GM23338 (cell line): ENCODE results near the gene RBCK1. TPM values are rescaled to one million over a fixed set of nuclear protein-coding genes. Genes with fewer than 3 reads are reported as not detected.

Source experiments
- ATAC-seq: fragments of 200-7000 bp; cut with Tn5 transposase; 3 replicates; pipeline ENCODE4 v1.9.1; 2020
- DNase-seq: peaks from one replicate; pipeline ENCODE4 v3.0.0-alpha.2; 2015; ENCODE audit warnings: low spot score
- H2AFZ ChIP-seq: fragments of 200-600 bp; sonication (generic); 2 replicates; pipeline ENCODE4 v1.8.0; 2016; ENCODE audit warnings: antibody characterized with exemption, mild to moderate bottlenecking, moderate library complexity
- H3F3A ChIP-seq: fragments of 200-600 bp; sonication (generic); replicated peaks from 2 replicates; pipeline ENCODE4 v1.8.0; 2017; ENCODE audit warnings: antibody characterized with exemption, mixed run types, low read depth
- H3K27ac ChIP-seq: fragments of 200-600 bp; sonication (generic); 2 replicates; pipeline ENCODE4 v1.6.1; 2016; ENCODE audit warnings: low read depth
- H3K27me3 ChIP-seq: fragments of 200-600 bp; sonication (generic); 2 replicates; pipeline ENCODE4 v1.8.0; 2016; ENCODE audit warnings: mild to moderate bottlenecking, mixed run types, moderate library complexity; ENCODE audit not compliant: insufficient read depth
- H3K36me3 ChIP-seq: fragments of 200-600 bp; sonication (generic); 2 replicates; pipeline ENCODE4 v1.8.0; 2016; ENCODE audit warnings: mild to moderate bottlenecking; ENCODE audit not compliant: insufficient read depth
- H3K4me1 ChIP-seq: fragments of 200-600 bp; sonication (generic); 2 replicates; pipeline ENCODE4 v1.8.0; 2016; ENCODE audit warnings: mild to moderate bottlenecking, moderate library complexity; ENCODE audit not compliant: insufficient read depth
- H3K4me2 ChIP-seq: fragments of 200-600 bp; sonication (generic); 2 replicates; pipeline ENCODE4 v1.7.1; 2017; ENCODE audit warnings: mixed run types
- H3K4me3 ChIP-seq: fragments of 200-600 bp; sonication (generic); 2 replicates; pipeline ENCODE4 v1.6.1; 2016; ENCODE audit warnings: mixed run types
- H3K79me2 ChIP-seq: fragments of 200-600 bp; sonication (generic); replicated peaks from 2 replicates; pipeline ENCODE4 v1.8.0; 2017; ENCODE audit warnings: mild to moderate bottlenecking; ENCODE audit not compliant: insufficient read depth
- H3K9me2 ChIP-seq: fragments of 200-600 bp; sonication (generic); 2 replicates; pipeline ENCODE4 v1.8.0; 2017; ENCODE audit not compliant: insufficient read depth
- H4K20me1 ChIP-seq: fragments of 200-600 bp; sonication (generic); replicated peaks from 2 replicates; pipeline ENCODE4 v1.8.0; 2017; ENCODE audit warnings: mild to moderate bottlenecking; ENCODE audit not compliant: insufficient read depth
- H3K27ac Mint-ChIP-seq: 2 replicates; pipeline ENCODE4 v1.8.0; 2020; ENCODE audit warnings: inconsistent platforms, mild to moderate bottlenecking, moderate library complexity, mixed read lengths
- H3K27me3 Mint-ChIP-seq: 3 replicates; pipeline ENCODE4 v1.8.0; 2022; ENCODE audit warnings: low read depth, mild to moderate bottlenecking, moderate library complexity, mixed read lengths, inconsistent platforms; ENCODE audit not compliant: insufficient read depth, poor library complexity
- H3K36me3 Mint-ChIP-seq: 3 replicates; pipeline ENCODE4 v1.8.0; 2021; ENCODE audit warnings: low read depth, mild to moderate bottlenecking, inconsistent platforms, moderate library complexity, mixed read lengths
- H3K4me1 Mint-ChIP-seq: 3 replicates; pipeline ENCODE4 v1.8.0; 2020; ENCODE audit warnings: mild to moderate bottlenecking, inconsistent platforms, mixed read lengths
- H3K4me3 Mint-ChIP-seq: 3 replicates; pipeline ENCODE4 v1.8.0; 2021; ENCODE audit warnings: moderate library complexity, mild to moderate bottlenecking, inconsistent platforms, mixed read lengths
- H3K9me3 Mint-ChIP-seq: 3 replicates; pipeline ENCODE4 v1.8.0; 2020; ENCODE audit warnings: moderate library complexity, mild to moderate bottlenecking, inconsistent platforms, mixed read lengths
- CREB1 ChIP-seq: fragments of 250-450 bp; sonication (Bioruptor Pico); IDR thresholded peaks from 2 replicates; pipeline ENCODE4 v1.5.0; 2020; ENCODE audit warnings: low read depth, mild to moderate bottlenecking, moderate library complexity
- EZH2phosphoT487 ChIP-seq: fragments of 200-600 bp; sonication (generic); IDR thresholded peaks from one replicate; pipeline ENCODE4 v1.8.1; 2018; ENCODE audit warnings: antibody characterized with exemption; ENCODE audit not compliant: unreplicated experiment
- JUNB ChIP-seq: IDR thresholded peaks from one replicate; pipeline ENCODE4 v1.6.1; 2016; ENCODE audit warnings: antibody characterized with exemption; ENCODE audit not compliant: unreplicated experiment
- NANOG ChIP-seq: IDR thresholded peaks from 2 replicates; pipeline ENCODE4 v1.6.1; 2016; ENCODE audit warnings: antibody characterized with exemption, borderline replicate concordance
- STAT1 ChIP-seq: IDR thresholded peaks from one replicate; pipeline ENCODE4 v1.6.1; 2016; ENCODE audit warnings: antibody characterized with exemption; ENCODE audit not compliant: unreplicated experiment
- ZNF114 ChIP-seq: fragments of 250-450 bp; sonication (Bioruptor Pico); IDR thresholded peaks from 2 replicates; pipeline ENCODE4 v1.5.0; 2020; ENCODE audit warnings: mild to moderate bottlenecking, moderate library complexity
- ZNF331 ChIP-seq: fragments of 250-450 bp; sonication (Bioruptor Pico); IDR thresholded peaks from 2 replicates; pipeline ENCODE4 v1.5.0; 2020; ENCODE audit warnings: low read depth, mild to moderate bottlenecking, moderate library complexity
- polyA plus RNA-seq: library from polyadenylated mRNA; unstranded; fragments of >200 nt; fragmentation: Nextera tagmentation; extraction: Ambion mirVana; gene quantifications from 2 replicates; pipeline ENCODE4 v1.2.1, GENCODE V29; 2016
- total RNA-seq: library from RNA; depleted of rRNA; stranded (reverse); fragments of >200 nt; shearing (Covaris generic); gene quantifications from 2 replicates; pipeline ENCODE4 v1.2.3, GENCODE V29; 2014
- TF ChIP-seq, protein P1 (sequence below): IDR thresholded peaks from one replicate; pipeline ENCODE4 v1.6.1; 2018; ENCODE audit warnings: antibody characterized with exemption; ENCODE audit not compliant: unreplicated experiment
- TF ChIP-seq, protein P2 (sequence below), 2 experiments: fragments of 200-600 bp in 1 of 2; sonication (generic) in 1 of 2; conservative IDR thresholded peaks; 2 replicates each; pipeline versions ENCODE4 v1.5.1 to v1.6.1; 2016 to 2017; ENCODE audit warnings: antibody characterized with exemption in 2 of 2, low read depth in 2 of 2, mild to moderate bottlenecking in 2 of 2, moderate library complexity in 1 of 2

RBCK1 gene
- total and polyA plus RNA-seq, 2 experiments from 2014 or later, result 52.6 to 56.8 TPM

DNA sequence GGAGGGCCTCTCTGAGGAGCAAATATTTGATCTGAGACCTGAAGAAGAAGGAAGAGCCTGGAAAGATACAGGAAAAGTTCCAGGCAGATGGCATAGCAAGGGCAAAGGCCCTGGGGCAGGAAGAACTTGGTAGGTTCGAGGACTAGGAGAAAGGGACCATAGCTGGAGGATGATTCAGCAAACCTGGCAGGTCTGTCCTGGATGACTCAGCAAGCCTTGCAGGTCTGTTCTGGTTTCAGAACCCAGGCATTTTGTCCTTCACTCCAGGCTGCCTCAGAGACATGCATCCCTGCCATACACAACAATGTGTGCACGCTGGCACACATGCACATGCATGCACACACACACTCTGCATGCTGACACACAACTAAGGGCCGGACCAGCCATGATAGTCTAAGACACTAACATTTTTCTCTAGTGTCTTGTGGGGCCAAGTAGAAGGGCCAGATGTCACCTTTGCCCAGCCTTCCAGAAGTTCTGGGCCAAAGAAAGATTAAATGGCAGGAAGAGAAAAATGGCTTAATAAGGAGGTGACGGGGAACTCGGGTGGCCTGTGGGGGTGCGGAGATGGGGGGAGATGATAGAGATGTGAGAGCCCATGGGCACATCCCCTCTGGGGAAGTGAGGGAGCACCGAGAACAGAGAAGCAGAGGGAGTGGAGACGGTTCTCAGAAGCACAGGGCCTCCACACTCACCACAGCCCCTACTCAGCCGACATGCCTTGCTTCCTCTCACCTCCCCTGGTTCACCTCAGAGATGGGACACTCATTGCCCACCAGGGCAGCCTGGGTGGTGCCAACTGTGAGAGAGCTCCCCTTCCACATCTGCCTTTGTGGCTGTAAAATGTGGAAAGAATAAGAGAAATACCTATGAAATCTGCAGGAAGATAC is 42.9 kb upstream of the RBCK1 start (continued):
- TF ChIP-seq CREB1 (no peak), JUNB (no peak), EZH2phosphoT487 (no peak), NANOG (no peak), STAT1 (no peak)
- TF ChIP-seq, protein P1, sequence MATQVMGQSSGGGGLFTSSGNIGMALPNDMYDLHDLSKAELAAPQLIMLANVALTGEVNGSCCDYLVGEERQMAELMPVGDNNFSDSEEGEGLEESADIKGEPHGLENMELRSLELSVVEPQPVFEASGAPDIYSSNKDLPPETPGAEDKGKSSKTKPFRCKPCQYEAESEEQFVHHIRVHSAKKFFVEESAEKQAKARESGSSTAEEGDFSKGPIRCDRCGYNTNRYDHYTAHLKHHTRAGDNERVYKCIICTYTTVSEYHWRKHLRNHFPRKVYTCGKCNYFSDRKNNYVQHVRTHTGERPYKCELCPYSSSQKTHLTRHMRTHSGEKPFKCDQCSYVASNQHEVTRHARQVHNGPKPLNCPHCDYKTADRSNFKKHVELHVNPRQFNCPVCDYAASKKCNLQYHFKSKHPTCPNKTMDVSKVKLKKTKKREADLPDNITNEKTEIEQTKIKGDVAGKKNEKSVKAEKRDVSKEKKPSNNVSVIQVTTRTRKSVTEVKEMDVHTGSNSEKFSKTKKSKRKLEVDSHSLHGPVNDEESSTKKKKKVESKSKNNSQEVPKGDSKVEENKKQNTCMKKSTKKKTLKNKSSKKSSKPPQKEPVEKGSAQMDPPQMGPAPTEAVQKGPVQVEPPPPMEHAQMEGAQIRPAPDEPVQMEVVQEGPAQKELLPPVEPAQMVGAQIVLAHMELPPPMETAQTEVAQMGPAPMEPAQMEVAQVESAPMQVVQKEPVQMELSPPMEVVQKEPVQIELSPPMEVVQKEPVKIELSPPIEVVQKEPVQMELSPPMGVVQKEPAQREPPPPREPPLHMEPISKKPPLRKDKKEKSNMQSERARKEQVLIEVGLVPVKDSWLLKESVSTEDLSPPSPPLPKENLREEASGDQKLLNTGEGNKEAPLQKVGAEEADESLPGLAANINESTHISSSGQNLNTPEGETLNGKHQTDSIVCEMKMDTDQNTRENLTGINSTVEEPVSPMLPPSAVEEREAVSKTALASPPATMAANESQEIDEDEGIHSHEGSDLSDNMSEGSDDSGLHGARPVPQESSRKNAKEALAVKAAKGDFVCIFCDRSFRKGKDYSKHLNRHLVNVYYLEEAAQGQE, result no peak
- TF ChIP-seq, protein P2, sequence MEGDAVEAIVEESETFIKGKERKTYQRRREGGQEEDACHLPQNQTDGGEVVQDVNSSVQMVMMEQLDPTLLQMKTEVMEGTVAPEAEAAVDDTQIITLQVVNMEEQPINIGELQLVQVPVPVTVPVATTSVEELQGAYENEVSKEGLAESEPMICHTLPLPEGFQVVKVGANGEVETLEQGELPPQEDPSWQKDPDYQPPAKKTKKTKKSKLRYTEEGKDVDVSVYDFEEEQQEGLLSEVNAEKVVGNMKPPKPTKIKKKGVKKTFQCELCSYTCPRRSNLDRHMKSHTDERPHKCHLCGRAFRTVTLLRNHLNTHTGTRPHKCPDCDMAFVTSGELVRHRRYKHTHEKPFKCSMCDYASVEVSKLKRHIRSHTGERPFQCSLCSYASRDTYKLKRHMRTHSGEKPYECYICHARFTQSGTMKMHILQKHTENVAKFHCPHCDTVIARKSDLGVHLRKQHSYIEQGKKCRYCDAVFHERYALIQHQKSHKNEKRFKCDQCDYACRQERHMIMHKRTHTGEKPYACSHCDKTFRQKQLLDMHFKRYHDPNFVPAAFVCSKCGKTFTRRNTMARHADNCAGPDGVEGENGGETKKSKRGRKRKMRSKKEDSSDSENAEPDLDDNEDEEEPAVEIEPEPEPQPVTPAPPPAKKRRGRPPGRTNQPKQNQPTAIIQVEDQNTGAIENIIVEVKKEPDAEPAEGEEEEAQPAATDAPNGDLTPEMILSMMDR (conservative IDR thresholded peaks at IDR 0.05; ENCODE audit: low read depth in 2 of 2), result no peak

DNA sequence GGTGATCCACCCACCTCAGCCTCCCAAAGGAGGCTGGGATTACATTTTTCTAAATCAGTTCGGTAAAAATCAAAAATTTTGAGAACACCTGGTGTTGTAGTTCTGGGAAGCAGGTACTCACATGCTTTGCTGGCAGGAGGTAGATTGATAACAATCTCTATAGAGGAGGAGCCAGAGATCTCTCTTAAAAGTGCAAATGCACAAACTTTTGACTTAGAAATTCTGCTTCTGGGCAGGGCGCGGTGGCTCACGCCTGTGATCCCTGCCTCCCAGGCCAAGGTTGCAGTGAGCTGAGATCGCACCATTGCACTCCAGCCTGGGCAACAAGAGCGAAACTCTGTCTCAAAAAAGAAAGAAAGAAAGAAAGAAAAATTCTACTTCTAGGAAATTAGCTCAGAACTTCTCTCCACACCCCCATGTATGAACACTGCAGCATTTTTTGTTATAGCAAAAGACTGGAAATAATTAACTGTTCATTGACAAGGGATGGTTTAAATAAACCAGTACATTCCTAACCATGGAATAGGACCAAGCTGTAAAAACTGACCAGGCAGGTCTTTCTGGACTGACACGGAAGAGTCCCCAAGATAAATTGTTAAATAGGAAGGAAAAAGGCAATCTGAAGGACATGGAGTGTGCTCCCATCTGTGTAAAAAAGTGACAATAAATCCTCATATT is 41.9 kb upstream of the RBCK1 start:
- Histone ChIP-seq H2AFZ (no peak overlapping the region), H3K27ac (no peak overlapping the region), H3K4me3 (no peak overlapping the region), H4K20me1 (no peaks in the 10 kb centered on the region), H3K4me1 (no peaks in the 10 kb centered on the region), H3F3A (0 out of 2 replicates have a peak, but pooled peaks cover 3% of the 10 kb centered on the region), H3K36me3 (no peaks in the 10 kb centered on the region), H3K27me3 (no peaks in the 10 kb centered on the region), H3K9me2 (no peaks in the 10 kb centered on the region), H3K4me2 (no peak overlapping the region), H3K79me2 (no peaks in the 10 kb centered on the region)
- H3K9me3 Mint-ChIP-seq, result no peaks in the 10 kb centered on the region
- H3K36me3 Mint-ChIP-seq, result no peaks in the 10 kb centered on the region
- no peak overlapping the region for H3K27ac Mint-ChIP-seq
- ATAC-seq (no peak), DNase-seq (no peak)
- H3K27me3 Mint-ChIP-seq, result peaks cover 20% of the 10 kb centered on the region
- TF ChIP-seq ZNF331 (CRISPR knock-in tag) (no peak), NANOG (no peak), ZNF114 (CRISPR knock-in tag) (no peak), STAT1 (no peak)
- H3K4me1 Mint-ChIP-seq, result peaks cover 10% of the 10 kb centered on the region
- no peak overlapping the region for H3K4me3 Mint-ChIP-seq
